Testis (tissue), 3 donors: ENCODE measurements around the gene KAT6B. TPM values are rescaled to one million over a fixed set of nuclear protein-coding genes. Genes with fewer than 3 reads are reported as not detected.

ENCODE experiments used
- DNase-seq: peaks from one replicate; pipeline ENCODE4 v3.0.0-alpha.2; 2019
- H3K27ac ChIP-seq, 2 donors: fragments of 200-600 bp; sonication (generic); one replicate each; pipeline ENCODE4 v1.5.1; 2019
- H3K27me3 ChIP-seq: fragments of 200-600 bp; sonication (generic); one replicate; pipeline ENCODE4 v1.5.1; 2019
- H3K36me3 ChIP-seq: fragments of 200-600 bp; sonication (generic); one replicate; pipeline ENCODE4 v1.5.1; 2017; ENCODE audit warnings: low read depth; ENCODE audit errors: missing control alignments
- H3K4me1 ChIP-seq: fragments of 200-600 bp; sonication (generic); one replicate; pipeline ENCODE4 v1.5.1; 2019
- H3K4me3 ChIP-seq, 2 donors: fragments of 200-600 bp; sonication (generic); one replicate each; pipeline ENCODE4 v1.5.1; 2017 to 2019
- H3K9me3 ChIP-seq: fragments of 200-600 bp; sonication (generic); one replicate; pipeline ENCODE4 v1.5.1; 2017
- CTCF ChIP-seq, 3 experiments: fragments of 450-650 bp in 2 of 3; fragments of 200-600 bp in 1 of 3; sonication (generic) in 1 of 3; IDR thresholded peaks; one replicate each; pipeline ENCODE4 v1.5.1; 2016 to 2019; ENCODE audit warnings: antibody characterized with exemption in 3 of 3, mild to moderate bottlenecking in 2 of 3, moderate library complexity in 1 of 3
- POLR2A ChIP-seq: fragments of 450-650 bp; IDR thresholded peaks from one replicate; pipeline ENCODE4 v1.6.1; 2017; ENCODE audit warnings: antibody characterized with exemption, mild to moderate bottlenecking, moderate library complexity
- WGBS, 2 donors: methylation state at CpG; one replicate each; pipeline ENCODE4 v1.1.5; 2018; 5-methylcytosine and 5-hydroxymethylcytosine counted together
- intact Hi-C: fragments of 100-400 bp; cut with DNase I; formaldehyde crosslinking; loops from one replicate; pipeline ENCODE4 v1.15.1; 2023; ENCODE audit warnings: low total_unique reads
- polyA plus RNA-seq: library from polyadenylated mRNA; stranded (reverse); fragments of 350-450 nt; fragmentation: Illumina TruSeq; extraction: RNeasy Lipid Tissue Mini Kit (QIAGEN cat#74804); gene quantifications from one replicate; pipeline ENCODE4 v1.2.3, GENCODE V29; 2014; ENCODE audit warnings: low read depth, low replicate concordance; ENCODE audit not compliant: insufficient read depth
- total RNA-seq, 2 donors: library from RNA; depleted of rRNA; stranded (reverse); fragments of >200 nt; gene quantifications; one replicate each; pipeline ENCODE4 v1.2.3, GENCODE V29; 2016

The KAT6B gene
- total and polyA plus RNA-seq, 3 donors from 2014 or later = 23.9 to 109 (median 106) TPM

GRCh38 chr10:74883428-74883827 lies 57.0 kb downstream of the KAT6B start:
- intact Hi-C loops = no loop called here
- no peak for DNase-seq
- WGBS, 2 donors = 90 to 93% methylated on average over 1 of the region's 1 CpG
- Histone ChIP-seq H3K27me3 (no peaks in the 10 kb centered on the region), H3K36me3 (no peaks in the 10 kb centered on the region), H3K4me3 (no peak overlapping the region), H3K9me3 (no peaks in the 10 kb centered on the region), H3K4me1 (no peaks in the 10 kb centered on the region), H3K27ac (no peak overlapping the region)
- TF ChIP-seq POLR2A (no peak), CTCF (IDR thresholded peaks at IDR 0.05) (no peak)

GRCh38 chr10:74887614-74888284 lies 61.3 kb downstream of the KAT6B start:
- Histone ChIP-seq H3K27ac (no peak overlapping the region), H3K4me1 (peaks cover 13% of the 10 kb centered on the region)
- intact Hi-C loops = no loop called here

GRCh38 chr10:74888962-74889661 lies 62.7 kb downstream of the KAT6B start:
- intact Hi-C loops = no loop called here

More at GRCh38 chr10:74887614-74888284, 61.3 kb downstream of the KAT6B start:
- H3K36me3 ChIP-seq = no peaks in the 10 kb centered on the region
- DNase-seq = peak; percentile 48
- no peak for TF ChIP-seq CTCF (IDR thresholded peaks at IDR 0.05)
- no peak for TF ChIP-seq POLR2A
- no peaks in the 10 kb centered on the region for H3K9me3 ChIP-seq
- 87 to 91% methylated on average over 2 of the region's 2 CpGs for WGBS, 2 donors
- no peaks in the 10 kb centered on the region for H3K27me3 ChIP-seq
- H3K4me3 ChIP-seq = no peak overlapping the region

GRCh38 chr10:74889662-74889998 lies 63.2 kb downstream of the KAT6B start:
- H3K4me3 ChIP-seq = no peak overlapping the region
- no peak for TF ChIP-seq CTCF (IDR thresholded peaks at IDR 0.05)
- no peak for TF ChIP-seq POLR2A
- H3K4me1 ChIP-seq = peaks cover 13% of the 10 kb centered on the region
- H3K9me3 ChIP-seq = no peaks in the 10 kb centered on the region
- no peaks in the 10 kb centered on the region for H3K36me3 ChIP-seq
- no peak for DNase-seq
- intact Hi-C loops = no loop called here
- no peaks in the 10 kb centered on the region for H3K27me3 ChIP-seq
- peak overlapping the region in 1 of 2 donors; percentile 3 for H3K27ac ChIP-seq

More at GRCh38 chr10:74888962-74889661, 62.7 kb downstream of the KAT6B start:
- no peak for DNase-seq
- Histone ChIP-seq H3K27ac (no peak overlapping the region), H3K9me3 (no peaks in the 10 kb centered on the region), H3K4me3 (no peak overlapping the region), H3K27me3 (no peaks in the 10 kb centered on the region), H3K4me1 (peaks cover 13% of the 10 kb centered on the region), H3K36me3 (no peaks in the 10 kb centered on the region)
- TF ChIP-seq POLR2A (no peak), CTCF (IDR thresholded peaks at IDR 0.05) (no peak)
- WGBS, 2 donors = 80 to 83% methylated on average over 6 of the region's 6 CpGs
